Measurements from ENCODE around the gene TIRAP.
"Not testable (repeated sequence)": the region's sequence is repeated elsewhere in the genome, so short reads cannot be mapped to it uniquely, and the experiment has no call there.

Gene TIRAP

DNA sequence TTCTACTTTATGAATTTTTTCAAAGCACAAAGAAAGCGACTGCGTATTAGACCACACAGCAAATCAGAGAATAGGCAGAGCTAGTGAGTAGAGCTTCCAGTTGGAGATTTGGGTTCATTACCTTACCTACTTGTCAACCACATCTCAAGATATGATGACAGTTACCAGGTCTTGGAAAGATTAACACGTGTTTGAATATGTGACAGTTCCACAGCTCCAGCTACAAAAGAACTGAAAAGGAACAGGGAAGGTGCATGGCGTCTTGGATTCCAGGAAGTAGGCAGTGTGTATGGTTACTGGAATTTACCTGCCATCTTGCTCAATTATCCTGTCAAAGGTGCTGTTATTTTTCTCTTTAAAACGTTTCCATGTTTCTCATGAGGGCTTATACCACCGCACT, 5.3 kb downstream of the TIRAP start:
- no peak for DNase-seq

DNA sequence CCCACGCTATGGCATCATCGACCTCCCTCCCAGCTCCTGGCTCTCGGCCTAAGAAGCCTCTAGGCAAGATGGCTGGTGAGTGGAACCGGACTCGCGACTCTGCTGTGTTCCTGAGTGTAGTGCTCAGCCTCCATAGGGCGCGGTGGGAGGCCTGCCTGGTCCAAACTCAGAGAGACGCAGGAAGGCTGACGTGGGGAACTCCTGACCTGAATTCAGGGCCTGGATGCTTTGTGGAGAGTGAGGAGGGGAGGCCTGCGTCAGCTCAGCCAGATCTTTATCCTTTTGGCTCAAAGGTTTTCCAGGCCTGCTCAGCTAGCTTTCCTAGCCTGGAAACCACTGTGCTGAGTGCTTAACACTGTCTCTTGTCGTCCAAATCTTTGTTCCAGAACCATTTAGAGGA, 8.0 kb downstream of the TIRAP start:
- no peak for DNase-seq

DNA sequence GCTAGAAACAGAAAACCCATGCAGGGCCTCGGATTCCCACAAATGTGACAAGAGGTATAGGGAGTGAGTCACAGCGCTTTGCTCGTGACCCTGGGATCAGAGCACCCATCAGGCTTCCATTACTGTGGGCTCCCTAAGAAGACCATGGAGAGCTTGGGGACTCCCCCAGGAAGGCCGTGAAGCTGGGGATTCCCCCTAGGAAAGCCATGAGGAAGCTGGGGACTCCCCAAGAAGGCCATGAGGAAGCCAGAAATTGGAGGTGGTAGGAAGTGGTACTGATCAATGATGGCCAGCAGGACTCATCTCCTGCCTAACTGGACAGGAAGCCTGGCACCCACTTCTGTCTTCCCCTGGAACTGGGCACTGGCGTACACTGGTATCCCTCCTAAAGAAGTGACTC, 10.8 kb downstream of the TIRAP start:
- DNase-seq: no peak

DNA sequence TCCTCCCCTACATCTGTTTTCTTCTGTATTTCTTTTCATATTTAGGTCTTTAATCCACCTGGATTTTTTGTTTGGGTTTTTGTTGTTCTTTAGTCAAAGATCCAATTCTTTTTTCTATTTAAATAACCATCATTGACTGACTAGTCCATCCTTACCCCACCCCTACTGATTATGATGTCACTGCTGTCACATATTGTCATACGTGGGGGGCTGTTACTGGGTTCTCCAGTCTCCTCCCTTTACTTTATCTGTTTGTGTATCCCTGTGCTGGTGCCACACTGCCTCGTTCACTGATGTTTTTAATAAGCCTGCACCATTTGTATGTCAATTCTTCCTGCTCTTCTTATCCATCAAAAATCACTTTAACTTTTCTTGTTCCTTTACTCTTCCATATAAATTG, 14.1 kb downstream of the TIRAP start:
- DNase-seq: no peak

DNA sequence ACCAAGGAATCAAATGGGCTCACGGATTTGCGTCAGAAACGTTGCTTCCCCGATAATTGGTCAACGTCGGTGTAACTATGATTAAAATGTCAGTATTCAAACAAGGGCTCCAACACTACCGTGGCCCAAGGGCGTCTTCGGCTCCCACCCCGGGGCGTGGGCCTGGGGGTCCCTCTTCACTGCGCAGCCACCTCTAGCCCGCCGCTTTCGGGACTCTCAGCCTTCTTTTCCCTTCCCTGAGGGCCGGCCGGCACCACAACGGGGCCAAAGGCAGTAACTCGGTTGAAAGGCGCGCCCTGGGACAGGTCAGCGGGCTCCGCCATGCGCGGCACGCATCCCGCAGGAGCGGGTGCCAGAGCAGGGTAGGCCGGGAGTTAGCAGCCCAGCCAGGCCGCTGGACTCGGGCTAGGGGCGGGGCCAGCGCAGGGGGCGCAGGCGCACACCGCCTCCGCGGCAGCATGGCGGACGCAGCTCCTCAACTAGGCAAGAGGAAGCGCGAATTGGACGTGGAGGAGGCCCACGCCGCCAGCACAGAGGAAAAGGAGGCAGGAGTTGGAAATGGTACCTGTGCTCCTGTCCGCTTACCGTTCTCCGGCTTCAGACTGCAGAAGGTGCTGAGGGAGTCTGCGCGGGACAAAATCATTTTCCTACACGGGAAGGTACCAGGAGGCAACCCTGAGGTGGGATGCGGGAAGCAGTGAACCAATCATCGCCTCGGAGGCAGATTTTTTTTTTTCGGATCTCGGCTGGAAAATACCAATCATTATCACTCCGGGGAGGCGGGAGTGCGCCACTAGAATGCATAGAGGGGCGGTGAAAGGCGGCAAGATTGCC, 20.9 kb downstream of the TIRAP start, which contains the start of gene DCPS:
Gene DCPS (plus strand): TSS at position 438 of the 834 bp plus-strand sequence. CDS start 21 bp downstream, at position 459.
- DNase-seq: peak; percentile 74 to 91 (median 80)

DNA sequence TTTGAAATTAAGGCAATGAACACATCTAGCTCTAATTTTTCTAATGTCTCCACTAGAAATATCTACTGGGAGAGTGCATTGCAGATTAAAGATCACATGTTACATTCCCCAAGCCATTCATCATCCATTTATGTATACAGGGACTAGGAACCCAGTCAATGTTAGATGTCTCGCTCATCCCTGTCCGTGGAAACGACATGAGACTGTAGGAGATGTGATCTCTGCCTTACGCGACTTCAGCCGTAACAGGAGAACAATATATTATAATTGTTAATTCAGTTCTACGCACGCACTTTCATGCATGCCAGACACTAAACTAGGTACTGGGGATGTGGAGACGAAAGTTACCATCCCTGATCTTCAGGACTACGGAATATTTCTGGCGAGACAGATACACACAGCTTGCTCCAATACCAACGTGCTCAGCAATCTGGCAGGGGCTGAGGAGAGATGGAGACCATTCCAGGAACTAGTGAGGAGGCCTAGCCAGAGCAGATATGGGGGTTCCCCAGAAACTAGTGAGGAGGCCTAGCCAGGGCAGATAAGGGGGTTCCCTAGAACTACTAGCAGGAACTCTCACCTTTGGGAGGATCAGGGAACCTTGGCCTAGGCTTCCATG, 21.7 kb downstream of the TIRAP start:
- DNase-seq: peak in 1 of 5 experiments; percentile 31

DNA sequence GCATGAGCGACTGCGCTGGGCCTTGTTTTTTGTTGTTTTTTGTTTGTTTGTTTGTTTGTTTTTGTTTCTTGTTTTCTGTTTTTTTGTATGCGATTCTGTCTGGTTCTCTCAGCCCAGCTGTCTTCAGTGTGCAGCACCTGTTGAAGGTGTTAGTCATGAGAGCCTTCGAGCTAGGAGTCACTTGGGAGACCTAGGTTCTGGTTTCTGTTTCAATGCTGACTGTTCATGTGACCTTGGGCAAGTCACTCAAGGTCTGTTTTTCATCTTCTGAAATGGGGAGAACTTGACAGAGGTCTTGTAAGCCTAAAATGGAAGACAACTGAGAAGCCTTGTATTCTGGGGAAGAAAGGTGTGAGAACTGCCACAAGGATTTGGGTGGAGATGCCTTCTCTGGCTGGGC, 22.8 kb downstream of the TIRAP start:
- DNase-seq: peak in 1 of 5 experiments; percentile 74

DNA sequence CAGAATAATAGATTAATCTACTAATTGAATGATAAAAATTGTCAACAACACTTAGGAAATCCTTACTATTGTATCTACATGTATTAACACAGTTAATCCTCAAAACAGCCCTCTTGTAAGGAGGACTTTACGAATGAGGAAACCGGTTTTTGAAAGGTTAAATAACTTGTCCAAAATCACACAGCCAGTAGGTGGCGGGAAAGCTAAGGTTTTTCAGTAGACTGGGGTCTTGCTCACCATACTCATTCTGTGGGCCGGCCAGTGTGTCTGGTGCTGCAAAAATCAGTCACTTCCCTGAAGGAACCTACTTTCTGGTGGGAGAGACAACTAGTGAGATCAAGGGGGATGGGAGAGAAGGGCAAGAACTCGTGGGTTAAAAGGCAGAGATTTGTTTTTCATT, 24.8 kb downstream of the TIRAP start:
- peak in 1 of 5 experiments; percentile 30 for DNase-seq

DNA sequence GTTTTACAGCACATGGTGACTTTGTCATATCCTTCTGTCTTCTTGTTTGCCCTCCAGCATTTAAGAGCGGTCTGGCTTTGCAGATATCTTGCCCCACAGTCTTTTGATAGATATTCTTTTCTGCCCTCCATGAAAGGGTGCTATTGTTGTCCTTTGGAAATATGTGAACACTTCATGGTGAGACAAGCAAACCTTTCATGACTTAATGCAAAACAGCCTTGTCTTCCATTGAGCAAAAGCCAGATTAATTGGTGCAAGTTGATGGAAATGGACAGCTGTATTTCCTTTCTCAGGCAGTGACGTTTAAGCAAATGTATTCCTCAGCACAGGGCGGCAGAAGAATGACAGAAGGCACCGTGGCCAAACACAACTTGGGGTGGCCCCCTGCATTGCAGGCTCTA, 25.4 kb downstream of the TIRAP start:
- no peak for DNase-seq

DNA sequence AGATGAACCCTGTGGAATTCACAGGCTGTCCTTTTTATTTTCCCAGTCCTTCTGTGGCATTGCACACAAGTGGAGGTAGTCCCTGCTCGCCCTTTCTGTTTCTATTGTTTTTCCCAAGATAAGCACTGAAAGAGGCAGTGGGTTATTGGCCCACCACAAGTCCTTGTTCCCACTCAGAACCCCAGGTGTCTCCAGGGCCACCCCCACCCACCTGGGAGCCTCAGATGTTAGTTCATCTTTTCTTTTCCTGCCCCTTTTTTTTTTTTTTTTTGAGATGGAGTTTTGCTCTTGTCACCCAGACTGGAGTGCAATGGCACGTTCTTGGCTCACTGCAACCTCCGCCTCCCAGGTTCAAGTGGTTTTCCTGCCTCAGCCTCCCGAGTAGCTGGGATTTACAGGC, 25.9 kb downstream of the TIRAP start:
- DNase-seq: not testable (repeated sequence)

DNA sequence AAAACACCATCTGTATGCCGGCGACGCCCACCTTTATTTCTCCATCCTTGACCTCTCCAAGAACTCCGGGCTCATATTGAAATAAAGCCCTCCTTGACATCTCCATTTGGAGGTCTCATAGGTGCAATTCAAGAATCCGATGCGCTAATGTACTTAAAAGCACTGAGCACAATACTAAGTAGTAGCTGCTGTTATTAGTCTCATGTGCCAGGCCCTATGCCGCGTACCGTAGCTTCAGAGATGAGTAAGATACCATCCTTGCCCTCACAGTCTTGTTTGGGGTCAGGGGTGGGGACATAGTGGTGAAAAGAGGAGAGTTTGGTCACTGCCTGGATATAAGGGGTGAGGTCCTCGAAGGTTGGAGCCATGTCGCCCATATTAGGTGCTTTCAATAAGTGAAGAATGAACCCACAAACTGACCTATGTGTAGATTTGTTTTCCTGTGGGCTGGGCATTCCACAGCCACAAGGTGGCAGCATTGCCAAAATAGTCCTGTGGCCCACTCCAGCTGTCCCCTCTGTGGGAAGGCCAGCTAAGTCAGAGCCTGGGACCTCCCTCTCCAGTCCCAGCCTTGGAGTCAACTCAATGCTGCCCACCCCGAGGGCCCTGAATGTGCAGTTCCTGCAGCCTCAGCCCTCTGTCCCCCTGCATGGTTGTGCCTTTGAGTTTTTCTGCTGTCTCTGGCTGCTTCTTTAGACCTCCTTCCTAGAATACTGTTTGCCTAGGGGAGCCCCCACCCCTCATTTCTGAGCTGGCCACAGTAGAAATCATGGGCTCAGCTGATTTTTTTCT, 27.5 kb downstream of the TIRAP start:
- peak in 4 of 5 experiments; percentile 24 to 52 (median 37) for DNase-seq

DNA sequence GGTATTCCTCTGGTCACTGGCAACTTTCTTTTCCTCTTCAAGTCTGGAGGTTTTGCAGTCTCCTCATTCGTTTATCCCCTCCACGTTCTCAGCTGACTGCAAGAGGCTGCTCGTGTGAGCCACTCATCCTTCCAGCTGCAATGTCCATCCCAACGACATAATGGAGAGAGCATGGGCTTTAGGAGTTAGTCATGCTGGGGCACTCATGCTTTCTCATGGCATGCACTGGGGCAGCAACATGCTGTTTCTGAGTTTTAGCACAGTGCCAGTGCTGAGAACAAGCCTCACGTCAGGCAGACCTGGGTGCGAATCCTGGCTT, 28.1 kb downstream of the TIRAP start:
- DNase-seq: no peak

DNA sequence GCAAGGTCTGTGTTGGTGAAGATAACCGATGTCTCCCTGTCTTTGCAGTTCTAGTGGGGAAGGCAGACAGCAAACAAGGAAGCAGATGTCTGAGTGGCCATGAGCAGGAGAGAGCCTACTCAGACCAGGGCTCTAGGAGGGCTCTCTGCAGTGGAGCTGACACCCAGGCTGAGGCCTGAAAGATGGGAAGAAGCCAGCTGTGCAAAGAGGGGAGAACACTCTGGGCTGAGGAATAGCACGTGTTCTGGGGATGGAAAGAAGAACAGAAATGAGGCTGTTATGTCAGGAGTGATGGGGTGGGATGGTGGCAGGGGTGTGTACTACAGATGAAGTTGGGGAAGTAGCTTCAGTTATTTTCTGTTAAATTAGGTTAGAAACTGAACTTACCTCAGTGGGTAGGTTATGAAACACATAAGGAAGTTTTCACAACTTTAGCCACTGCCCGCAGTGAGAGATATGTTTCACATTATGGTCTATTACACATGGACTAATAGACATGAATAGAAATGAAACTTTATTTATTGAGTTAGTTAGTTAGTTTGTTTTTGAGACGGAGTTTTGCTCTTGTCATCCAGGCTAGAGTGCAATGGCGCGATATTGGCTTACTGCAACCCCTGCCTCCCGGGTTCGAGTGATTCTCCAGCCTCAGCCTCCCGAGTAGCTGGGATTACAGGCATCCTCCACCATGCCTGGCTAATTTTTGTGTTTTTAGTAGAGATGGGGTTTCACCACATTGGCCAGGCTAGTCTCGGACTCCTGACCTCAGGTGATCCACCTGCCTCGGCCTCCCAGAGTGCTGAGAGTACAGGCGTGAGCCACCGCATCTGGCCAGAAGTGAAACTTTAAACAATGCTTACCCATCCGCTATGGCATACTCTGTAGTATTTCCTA, 28.8 kb downstream of the TIRAP start:
- DNase-seq: no peak

DNA sequence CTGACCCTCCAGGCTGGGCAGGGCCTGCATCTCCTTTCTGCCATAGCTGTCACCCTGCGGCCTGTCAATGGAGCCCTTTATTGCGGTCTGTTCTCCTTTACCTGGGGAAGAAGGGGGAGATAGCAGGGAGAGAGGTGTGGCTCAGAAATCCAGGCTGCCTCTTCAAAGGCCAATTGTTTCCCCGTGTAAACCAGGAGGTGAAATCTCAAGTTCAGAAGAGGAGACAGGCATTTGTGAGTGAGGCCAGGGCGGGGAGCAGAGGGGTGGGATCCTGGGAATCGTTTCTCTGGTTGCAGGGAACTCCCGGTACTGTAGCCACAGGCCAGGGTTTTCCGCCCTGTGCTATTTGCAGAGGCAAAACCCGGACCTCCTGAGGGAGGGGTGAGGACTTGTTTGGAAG, 30.1 kb downstream of the TIRAP start:
- DNase-seq: no peak

DNA sequence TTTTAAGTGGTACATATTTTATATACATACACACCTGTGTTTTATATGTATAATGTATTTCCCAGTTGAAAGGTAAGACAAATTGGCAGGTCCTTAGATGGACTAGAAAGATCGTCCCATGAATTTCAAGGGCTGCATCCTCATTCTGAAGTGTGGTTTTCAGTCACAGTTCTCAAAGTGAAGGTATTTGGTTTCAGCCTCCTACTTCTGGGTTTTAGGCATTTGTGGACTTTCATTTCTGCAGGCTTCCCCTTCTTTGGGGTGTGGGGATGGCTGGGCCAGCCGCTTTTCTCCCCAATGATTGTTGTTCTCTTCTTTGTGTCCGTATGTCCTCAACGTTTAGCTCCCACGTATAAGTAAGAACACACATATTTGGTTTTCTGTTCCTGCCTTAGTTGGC, 30.9 kb downstream of the TIRAP start:
- DNase-seq: no peak

DNA sequence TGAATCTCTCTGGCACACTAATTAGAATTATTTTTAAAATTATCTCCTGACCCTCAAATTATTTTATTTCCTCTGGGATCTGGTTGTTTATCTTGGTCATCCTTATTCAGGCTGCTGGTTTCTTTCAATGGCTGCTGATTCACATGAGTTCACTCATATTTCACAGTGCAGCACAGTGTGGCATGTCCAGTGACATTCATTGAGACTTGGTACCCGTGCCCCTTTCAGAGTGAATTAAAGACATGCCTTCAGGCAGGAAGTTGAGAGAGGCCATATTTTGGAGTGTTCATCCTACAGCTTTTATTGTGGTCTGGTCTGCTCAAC, 34.5 kb downstream of the TIRAP start:
- DNase-seq: no peak

DNA sequence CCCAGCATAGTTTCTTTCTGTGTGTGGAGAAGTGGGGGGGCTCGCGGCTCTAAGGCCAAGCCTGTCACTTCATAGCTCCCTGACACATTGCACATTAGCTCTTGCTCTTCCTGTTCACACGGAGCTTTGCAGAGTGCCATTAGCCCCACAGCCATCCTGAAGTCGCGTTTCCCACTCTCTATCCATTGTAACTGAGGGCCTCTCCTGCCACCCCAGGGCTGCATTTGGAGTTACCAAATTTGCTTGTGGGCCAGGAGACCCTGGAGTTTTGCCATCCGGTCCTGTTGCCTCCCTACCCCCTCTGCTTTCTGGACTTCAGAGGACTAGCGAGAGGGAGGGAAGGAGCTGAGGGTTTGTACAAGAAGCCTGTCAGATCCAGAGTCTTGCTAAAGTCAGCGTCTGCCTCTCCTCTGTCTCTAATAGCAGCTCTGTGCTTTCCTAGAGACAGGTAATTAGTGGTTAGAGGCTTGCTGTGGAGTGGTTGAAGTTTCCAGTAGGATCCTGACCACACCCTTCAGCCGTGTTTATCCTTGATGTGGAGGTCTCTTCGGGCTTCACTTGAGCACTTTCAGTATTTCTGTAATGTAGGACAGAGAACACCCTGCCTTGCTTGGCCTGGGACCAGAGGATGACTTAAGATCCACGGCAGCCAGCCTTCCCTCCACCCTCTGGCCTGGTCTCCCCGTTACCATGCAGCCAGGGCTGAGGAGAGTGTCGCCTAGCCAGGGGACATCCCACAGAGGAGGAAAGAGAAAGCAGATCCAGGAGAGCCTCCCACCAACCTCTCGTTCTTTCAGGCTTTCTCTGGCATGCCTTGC, 35.1 kb downstream of the TIRAP start:
- peak in 2 of 5 experiments; percentile 40 to 63 for DNase-seq

DNA sequence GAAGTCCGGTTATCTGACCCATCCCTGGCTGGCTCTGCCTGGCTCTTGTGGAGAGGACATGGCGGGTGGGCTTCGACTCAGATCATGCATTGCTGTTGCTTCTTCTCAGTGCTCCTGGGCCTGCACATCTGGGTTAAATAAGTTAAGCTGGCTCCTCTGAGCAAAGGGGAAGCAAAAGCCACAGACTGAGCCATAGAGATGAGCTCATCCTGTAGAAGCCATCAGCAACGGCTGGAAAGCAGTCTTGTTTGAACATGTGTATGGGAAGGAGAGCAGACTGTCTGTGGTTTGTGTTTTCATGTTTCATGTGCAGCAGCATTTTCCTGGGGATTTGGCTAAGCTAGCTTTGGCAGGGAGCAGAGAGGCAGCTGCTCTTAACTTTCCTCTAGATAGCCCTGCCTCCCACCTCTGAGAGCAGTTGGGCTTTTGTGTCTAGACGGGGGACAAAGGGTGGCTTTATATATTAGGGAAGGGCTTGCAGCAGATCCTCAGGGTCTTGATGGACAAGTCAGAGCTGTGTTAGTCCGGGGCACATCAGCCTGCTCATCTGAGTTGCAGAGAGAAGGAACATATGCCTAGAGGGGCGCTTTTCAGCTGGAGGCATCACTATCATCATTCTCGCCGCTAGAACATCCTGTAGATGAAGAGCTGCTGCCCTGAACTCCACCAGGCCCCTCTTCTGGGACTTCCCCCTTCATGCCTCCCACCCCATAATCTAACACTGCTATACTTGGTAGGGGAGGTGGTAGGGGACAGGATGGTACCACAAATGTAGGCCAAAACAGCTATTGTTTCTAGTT, 35.9 kb downstream of the TIRAP start:
- peak in 2 of 5 experiments; percentile 64 to 67 for DNase-seq

DNA sequence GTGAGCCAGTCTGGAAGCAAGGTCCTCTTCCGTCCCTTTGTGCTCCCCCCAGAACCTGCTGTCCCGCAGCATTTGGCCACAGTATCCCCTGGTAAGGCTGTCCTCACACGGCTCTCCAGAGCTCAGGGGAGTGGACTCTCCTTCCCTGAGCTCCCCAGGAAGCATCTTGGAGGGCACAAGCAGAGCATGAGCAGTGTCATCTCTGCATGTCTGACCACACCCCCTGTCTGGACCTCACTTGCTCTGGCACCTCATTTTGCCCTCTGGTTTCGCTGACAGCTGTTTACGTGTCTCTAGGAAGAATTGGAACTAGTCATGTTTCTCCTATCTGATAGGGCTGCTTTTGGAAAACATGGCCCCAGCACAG, 36.5 kb downstream of the TIRAP start:
- DNase-seq: no peak

DNA sequence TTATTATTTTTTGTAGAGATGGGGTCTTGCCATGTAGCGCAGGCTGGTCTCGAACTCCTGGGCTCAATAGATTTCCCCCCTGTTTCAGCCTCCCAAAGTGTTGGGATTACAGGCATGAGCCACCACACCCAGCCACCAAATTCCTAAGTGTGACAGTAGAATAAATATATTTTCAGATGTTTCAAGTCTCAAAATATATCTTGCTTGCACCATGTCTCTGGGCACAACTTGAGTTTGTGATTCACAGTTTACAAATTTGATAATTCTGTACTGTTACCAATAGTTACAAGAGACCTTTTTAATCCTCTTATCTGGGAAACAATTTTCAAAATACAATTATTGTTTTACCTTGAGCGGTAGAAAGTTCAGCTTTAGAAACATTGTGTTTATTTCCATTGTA, 40.1 kb downstream of the TIRAP start:
- DNase-seq: no peak
